Motor neuron (in vitro differentiated cells): ENCODE measurements around the gene PSMB7. TPM values are rescaled to one million over a fixed set of nuclear protein-coding genes. Genes with fewer than 3 reads are reported as not detected.

Source experiments
- ATAC-seq, 8 experiments: fragments of 200-7000 bp; cut with Tn5 transposase; replicated peaks in 6 of 8; 2 replicates each; pipeline ENCODE4 v1.8.0; 2021; ENCODE audit warnings: mild to moderate bottlenecking in 8 of 8, moderate library complexity in 8 of 8
- H3K27ac ChIP-seq, 2 donors: fragments of 250-450 bp; sonication (Bioruptor Pico); 2 replicates each; pipeline ENCODE4 v1.9.0; 2021; ENCODE audit warnings: antibody characterized with exemption in 2 of 2, mild to moderate bottlenecking in 2 of 2, moderate library complexity in 1 of 2
- H3K4me1 ChIP-seq, 2 donors: fragments of 250-450 bp; sonication (Bioruptor Pico); replicated peaks in 1 of 2; 2 replicates each; pipeline ENCODE4 v1.6.1; 2021; ENCODE audit warnings: antibody characterized with exemption in 2 of 2, mild to moderate bottlenecking in 2 of 2, moderate library complexity in 1 of 2
- H3K4me3 ChIP-seq, 5 donors: fragments of 250-450 bp; sonication (Bioruptor Pico); 2 replicates each; pipeline ENCODE4 v1.9.0; 2021; ENCODE audit warnings: antibody characterized with exemption in 5 of 5, mild to moderate bottlenecking in 5 of 5, moderate library complexity in 4 of 5
- WGBS, 10 experiments: fragments of 450-650 bp; shearing (Covaris generic); methylation state at CpG; one replicate each; pipeline ENCODE4 v1.0.0; 2022; 5-methylcytosine and 5-hydroxymethylcytosine counted together
- in situ Hi-C, 9 experiments: fragments of 400-800 bp; cut with MboI; loops; one replicate each; pipeline ENCODE4 v1.15.0; 2021; ENCODE audit warnings: low sequenced_read_pairs in 9 of 9, low pct_unique_long_range_greater_than_20kb in 2 of 9; ENCODE audit not compliant: unreplicated experiment in 9 of 9
- total RNA-seq, 8 experiments: library from RNA; unstranded; fragments of 300-600 nt; gene quantifications; 2 replicates each; pipeline versions ENCODE4 v1.2.3 to v1.2.4, GENCODE V29; 2022

The PSMB7 gene
- total RNA-seq, 8 experiments from 2014 or later: 169 to 289 (median 207) TPM

DNA sequence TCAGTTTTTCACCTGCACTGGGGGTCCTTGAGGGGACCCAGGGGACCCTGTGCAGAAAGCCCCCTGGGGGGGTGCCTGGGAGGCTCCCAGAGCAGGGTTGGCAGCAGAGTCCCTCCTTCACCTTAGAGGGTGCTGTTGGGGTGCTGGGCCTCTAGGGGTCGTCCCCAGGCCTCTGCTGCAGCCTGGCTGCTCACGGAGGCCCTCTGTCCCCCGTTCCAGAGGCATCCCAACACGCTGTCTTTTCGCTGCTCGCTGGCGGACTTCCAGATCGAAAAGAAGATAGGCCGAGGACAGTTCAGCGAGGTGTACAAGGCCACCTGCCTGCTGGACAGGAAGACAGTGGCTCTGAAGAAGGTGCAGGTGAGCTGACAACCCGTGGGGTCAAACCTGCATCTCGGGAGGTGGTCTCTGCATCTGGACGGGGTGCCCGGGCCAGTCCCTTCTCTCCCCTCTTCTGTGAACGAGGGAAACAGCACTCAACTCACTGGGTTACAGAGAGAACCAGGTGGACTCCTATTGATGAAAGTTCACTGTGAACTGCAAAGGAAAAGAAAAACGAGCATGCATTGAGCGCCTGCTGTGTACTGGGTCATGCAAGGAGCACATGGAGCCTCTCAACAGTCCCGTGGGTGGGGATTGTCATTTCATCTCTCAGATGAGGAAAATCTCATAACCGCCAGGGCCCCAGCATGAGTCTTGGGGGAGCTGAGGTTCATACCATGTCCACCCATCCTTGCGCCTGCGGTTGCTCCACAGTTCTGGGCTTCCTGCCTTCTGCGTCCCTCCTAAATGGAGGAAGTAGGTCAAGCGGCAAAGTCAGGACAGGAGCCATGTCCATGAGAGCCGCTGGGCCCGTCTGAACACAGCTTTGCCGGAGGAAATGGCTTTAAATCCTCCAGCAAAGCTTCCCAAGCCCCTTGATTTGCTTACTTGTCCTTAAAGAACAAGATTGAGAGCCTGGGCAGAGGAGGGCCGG lies 102.7 kb downstream of the PSMB7 start:
- WGBS, 10 experiments: 76 to 100% (median 85%) methylated on average over 3 to 25 of the region's 27 CpGs; no CpG with 5 or more reads in 2 of the 10 experiments
- in situ Hi-C loops: loop anchor here in 3 of 9 experiments (25.0 kb wide), 2 partner anchors 100 to 175 kb away; no protein-coding TSS in a partner anchor
- H3K4me1 ChIP-seq: no peaks in the 10 kb centered on the region
- ATAC-seq: no peak
- H3K27ac ChIP-seq: no peak overlapping the region
- H3K4me3 ChIP-seq: no peak overlapping the region

DNA sequence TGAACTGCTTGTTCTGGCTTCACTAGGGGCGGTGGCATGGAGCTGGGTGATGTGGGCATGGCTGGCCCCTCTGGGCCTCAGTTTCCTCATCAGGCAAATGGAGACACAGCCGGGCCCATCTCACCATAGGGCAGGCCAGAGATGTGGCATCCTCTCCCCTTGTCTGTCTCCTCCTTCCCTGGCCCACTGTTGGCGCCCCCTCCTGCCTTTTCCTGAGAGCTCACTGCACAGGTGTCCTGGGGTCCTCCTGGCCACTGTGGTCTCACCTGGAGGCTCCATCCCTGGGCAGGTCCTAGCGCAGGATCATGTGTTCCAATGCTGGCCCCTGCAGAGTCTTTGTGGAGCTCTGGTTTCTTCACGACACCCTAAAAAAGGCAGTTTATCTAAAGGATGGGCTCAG lies 104.0 kb downstream of the PSMB7 start:
- 83 to 100% (median 100%) methylated on average over 1 of the region's 5 CpGs; no CpG with 5 or more reads in 7 of the 10 experiments for WGBS, 10 experiments
- ATAC-seq: no peak

DNA sequence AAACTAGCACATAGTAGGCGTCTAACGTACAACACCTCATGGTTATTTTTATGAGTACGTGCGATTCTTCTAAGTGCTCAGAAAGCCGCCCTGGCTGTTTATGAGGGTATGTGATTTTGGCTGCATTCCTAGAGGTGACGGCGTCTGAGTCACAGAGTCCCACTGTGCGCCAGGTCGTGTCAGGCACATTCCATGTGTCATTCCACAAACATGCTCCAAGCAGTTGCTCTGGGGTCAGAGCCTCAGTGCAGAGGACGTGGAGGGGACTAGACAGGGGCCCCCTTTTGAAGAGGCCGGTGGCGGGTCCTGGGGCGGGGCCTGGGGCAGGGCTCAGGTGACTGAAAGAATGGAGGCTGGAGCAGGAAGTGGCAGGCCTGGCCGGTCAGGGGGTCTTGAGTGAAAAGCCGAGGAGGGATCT lies 105.6 kb downstream of the PSMB7 start:
- H3K4me3 ChIP-seq: no peak overlapping the region
- in situ Hi-C loops: loop anchor here in 3 of 9 experiments (25.0 kb wide), 2 partner anchors 97 to 172 kb away; no protein-coding TSS in a partner anchor
- 34 to 93% (median 80%) methylated on average over 1 to 12 of the region's 15 CpGs; no CpG with 5 or more reads in 4 of the 10 experiments for WGBS, 10 experiments

More for the DNA sequence above, 104.0 kb downstream of the PSMB7 start:
- in situ Hi-C loops: loop anchor here in 3 of 9 experiments (25.0 kb wide), 2 partner anchors 99 to 174 kb away; no protein-coding TSS in a partner anchor
- no peak overlapping the region for H3K4me3 ChIP-seq
- H3K4me1 ChIP-seq: peaks cover 0 to 4% of the 10 kb centered on the region in 2 donors
- H3K27ac ChIP-seq: no peak overlapping the region

GRCh38 chr9:124308606-124309491 lies 106.4 kb downstream of the PSMB7 start:
- 86 to 100% (median 95%) methylated on average over 2 to 9 of the region's 21 CpGs; no CpG with 5 or more reads in 5 of the 10 experiments for WGBS, 10 experiments
- H3K4me3 ChIP-seq: no peak overlapping the region
- peak in 5 of 8 experiments; percentile 14 to 96 (median 79) for ATAC-seq
- no peak overlapping the region for H3K27ac ChIP-seq
- H3K4me1 ChIP-seq: peaks cover 0 to 5% of the 10 kb centered on the region in 2 donors
- in situ Hi-C loops: loop anchor here in 3 of 9 experiments (25.0 kb wide), 2 partner anchors 97 to 172 kb away; no protein-coding TSS in a partner anchor

More for the DNA sequence above, 105.6 kb downstream of the PSMB7 start:
- ATAC-seq: peak in 2 of 8 experiments; percentile 56 to 70
- H3K27ac ChIP-seq: no peak overlapping the region
- peaks cover 0 to 5% of the 10 kb centered on the region in 2 donors for H3K4me1 ChIP-seq

DNA sequence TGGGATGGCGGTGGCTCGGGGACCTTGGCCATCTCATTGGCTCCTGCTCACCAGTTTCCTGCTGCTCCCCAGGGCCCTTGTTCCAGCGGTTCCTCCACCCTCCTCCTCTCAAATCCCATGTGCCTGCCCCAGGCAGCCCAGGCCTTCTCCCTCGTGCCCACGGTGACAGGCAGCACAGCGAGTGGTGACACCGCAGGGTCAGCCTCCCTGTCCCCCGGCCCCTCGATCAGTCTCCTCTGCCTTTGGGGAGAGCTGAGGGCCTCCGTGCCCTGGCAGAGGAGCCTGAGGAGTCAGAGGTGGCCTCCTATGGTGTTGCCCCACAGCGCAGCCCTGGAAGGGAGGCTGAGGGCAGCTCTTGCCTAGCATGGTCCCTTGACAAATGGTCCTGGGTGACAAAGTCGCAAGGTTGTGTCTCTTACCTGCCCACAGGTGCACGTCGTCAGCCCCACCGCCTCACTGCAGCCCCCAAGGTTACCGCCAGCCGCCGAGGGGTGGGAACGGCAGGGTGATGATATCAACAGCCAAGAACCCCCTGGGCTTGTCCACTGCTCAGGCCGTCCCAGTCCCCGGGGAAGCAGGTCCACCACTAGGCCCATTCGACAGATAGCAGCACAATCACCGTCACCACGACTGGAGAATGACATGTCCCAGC lies 107.7 kb downstream of the PSMB7 start:
- no peak overlapping the region for H3K27ac ChIP-seq
- WGBS, 10 experiments: 90 to 100% (median 98%) methylated on average over 1 to 3 of the region's 24 CpGs; no CpG with 5 or more reads in 6 of the 10 experiments
- peaks cover 0 to 5% of the 10 kb centered on the region in 2 donors for H3K4me1 ChIP-seq
- in situ Hi-C loops: loop anchor here in 3 of 9 experiments (25.0 kb wide), 2 partner anchors 95 to 170 kb away; no protein-coding TSS in a partner anchor
- no peak overlapping the region for H3K4me3 ChIP-seq
- ATAC-seq: no peak

DNA sequence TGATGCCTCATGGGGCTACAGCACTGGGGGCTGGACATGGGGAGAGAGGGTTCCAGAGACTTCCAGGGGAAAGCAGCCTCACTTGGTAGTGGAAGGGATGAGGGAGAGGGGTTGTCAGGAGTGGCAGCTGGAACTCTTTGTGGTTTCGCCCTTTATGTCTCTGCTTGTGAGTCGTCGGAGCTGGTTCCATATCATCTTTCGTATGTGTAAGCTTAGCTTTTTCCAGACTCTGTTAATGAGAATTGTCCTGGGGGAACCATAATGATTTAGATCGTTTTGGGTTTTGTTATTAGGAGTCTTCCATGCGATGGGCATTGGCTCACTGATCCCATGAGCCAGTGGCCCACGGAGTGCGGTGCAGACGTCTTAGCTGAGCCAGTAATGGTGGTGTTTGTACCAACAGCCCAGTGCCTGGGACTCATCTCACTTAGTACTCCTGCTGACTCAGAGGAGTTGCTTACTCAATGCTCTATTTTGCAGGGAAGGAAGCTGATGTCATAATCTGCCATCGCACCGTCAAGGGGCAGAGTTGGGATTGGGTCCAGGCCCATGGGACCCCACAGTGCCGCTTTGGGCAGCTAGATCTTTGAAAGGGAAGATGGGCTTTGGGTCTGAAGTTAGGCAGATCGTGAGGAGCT lies 109.0 kb downstream of the PSMB7 start:
- WGBS, 10 experiments: 37 to 100% (median 78%) methylated on average over 1 to 9 of the region's 13 CpGs; no CpG with 5 or more reads in 3 of the 10 experiments
- no peak overlapping the region for H3K4me3 ChIP-seq
- peaks cover 0 to 5% of the 10 kb centered on the region in 2 donors for H3K4me1 ChIP-seq
- H3K27ac ChIP-seq: no peak overlapping the region
- in situ Hi-C loops: loop anchor here in 3 of 9 experiments (25.0 kb wide), 2 partner anchors 94 to 169 kb away; no protein-coding TSS in a partner anchor
- ATAC-seq: peak in 5 of 8 experiments; percentile 67 to 94 (median 86)

DNA sequence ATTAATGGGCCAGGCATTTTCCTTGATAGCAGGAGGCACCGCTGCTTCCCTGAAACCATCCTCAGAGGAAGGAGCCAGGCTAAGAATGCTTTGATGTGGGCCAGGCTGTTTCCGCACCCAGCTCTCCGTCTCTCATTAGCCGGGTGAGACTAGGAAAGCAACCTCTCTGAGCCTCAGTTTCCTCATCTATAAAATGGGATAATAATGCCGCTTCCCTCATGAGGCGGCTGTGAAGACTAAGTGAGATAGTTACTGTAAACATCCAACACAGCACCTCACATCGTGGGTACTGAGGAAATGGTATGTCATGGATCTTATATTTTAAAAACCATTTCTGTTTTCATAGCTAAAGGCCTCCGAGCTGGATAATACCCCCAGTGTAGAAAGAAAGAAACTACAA lies 111.0 kb downstream of the PSMB7 start:
- in situ Hi-C loops: loop anchor here in 3 of 9 experiments (25.0 kb wide), 2 partner anchors 92 to 167 kb away; no protein-coding TSS in a partner anchor
- WGBS, 10 experiments: 33 to 100% (median 92%) methylated on average over 1 to 6 of the region's 8 CpGs; no CpG with 5 or more reads in 1 of the 10 experiments
- no peak overlapping the region for H3K27ac ChIP-seq
- peaks cover 5 to 6% of the 10 kb centered on the region in 2 donors for H3K4me1 ChIP-seq
- ATAC-seq: no peak
- no peak overlapping the region for H3K4me3 ChIP-seq

- in situ Hi-C loops: loop anchor here in 3 of 9 experiments (25.0 kb wide), 2 partner anchors 91 to 166 kb away; no protein-coding TSS in a partner anchor
- ATAC-seq: no peak
Measured at GRCh38 chr9:124303762-124304161, 111.5 kb downstream of the PSMB7 start.

More at GRCh38 chr9:124303762-124304161, 111.5 kb downstream of the PSMB7 start:
- peaks cover 8% of the 10 kb centered on the region in 2 donors for H3K4me1 ChIP-seq
- WGBS, 10 experiments: 81 to 100% (median 91%) methylated on average over 2 to 11 of the region's 14 CpGs; no CpG with 5 or more reads in 3 of the 10 experiments
- H3K4me3 ChIP-seq: no peak overlapping the region
- no peak overlapping the region for H3K27ac ChIP-seq

Other genes starting within 250 kb of the PSMB7 start
- gene NEK6, start 157.5 kb downstream of the PSMB7 start, total RNA-seq: 10 to 100 TPM in 2 of 8 experiments, 1 to 10 TPM in 6; 2.4 to 33.4 (median 7.2) TPM
- gene ADGRD2, start 35.0 kb upstream of the PSMB7 start, total RNA-seq: 1 to 10 TPM in 2 of 8 experiments, under 1 TPM in 4, not detected in 2; 0.14 to 6.2 (median 0.68) TPM
- under 1 TPM in 6 of 8 experiments, not detected in 2; 0.05 to 0.62 (median 0.27) TPM for gene NR5A1, start 92.0 kb upstream of the PSMB7 start, total RNA-seq